IMR-90 (cell line): Measurements from ENCODE around the gene ATPAF1.

Source experiments
- BHLHE40 ChIP-seq: fragments of 150-350 bp; IDR thresholded peaks from 2 replicates; pipeline ENCODE4 v1.6.1; 2016; ENCODE audit warnings: mild to moderate bottlenecking, low read depth, low read length
- CHD1 ChIP-seq: IDR thresholded peaks from 2 replicates; pipeline ENCODE4 v1.6.1; 2012; ENCODE audit warnings: low read depth, low read length, improper control_type of control experiment
- CTCF ChIP-seq: conservative IDR thresholded peaks from 2 replicates; pipeline ENCODE4 v1.5.1; 2012; ENCODE audit warnings: mild to moderate bottlenecking, low read depth, low read length, improper control_type of control experiment
- ELK1 ChIP-seq: fragments of 150-350 bp; IDR thresholded peaks from 2 replicates; pipeline ENCODE4 v1.6.1; 2016; ENCODE audit warnings: low read depth, mild to moderate bottlenecking, low read length, moderate library complexity, borderline replicate concordance
- FOS ChIP-seq: fragments of 150-350 bp; IDR thresholded peaks from 2 replicates; pipeline ENCODE4 v1.6.1; 2016; ENCODE audit warnings: low read depth, low read length
- MAZ ChIP-seq: IDR thresholded peaks from 2 replicates; pipeline ENCODE4 v1.6.1; 2012; ENCODE audit warnings: low read depth, mild to moderate bottlenecking, low read length, improper control_type of control experiment, moderate library complexity, borderline replicate concordance
- MXI1 ChIP-seq: IDR thresholded peaks from 2 replicates; pipeline ENCODE4 v1.6.1; 2012; ENCODE audit warnings: low read depth, mild to moderate bottlenecking, low read length, moderate library complexity, borderline replicate concordance
- POLR2A ChIP-seq: IDR thresholded peaks from 2 replicates; pipeline ENCODE4 v1.6.1; 2012; ENCODE audit warnings: mild to moderate bottlenecking, low read depth, low read length
- RAD21 ChIP-seq: IDR thresholded peaks from 2 replicates; pipeline ENCODE4 v1.6.1; 2012; ENCODE audit warnings: low read length, improper control_type of control experiment
- RCOR1 ChIP-seq: IDR thresholded peaks from 2 replicates; pipeline ENCODE4 v1.6.1; 2012; ENCODE audit warnings: mild to moderate bottlenecking, low read length, improper control_type of control experiment; ENCODE audit not compliant: insufficient replicate concordance
- RFX5 ChIP-seq: IDR thresholded peaks from 2 replicates; pipeline ENCODE4 v1.8.0; 2012; ENCODE audit warnings: low read depth, mild to moderate bottlenecking, low read length, moderate library complexity
- USF2 ChIP-seq: fragments of 150-350 bp; IDR thresholded peaks from 2 replicates; pipeline ENCODE4 v1.6.1; 2017; ENCODE audit warnings: mild to moderate bottlenecking, antibody characterized with exemption, low read length, low read depth

- TF ChIP-seq CTCF (no peak), POLR2A (no peak), MAZ (no peak), MXI1 (no peak), CHD1 (no peak), FOS (no peak), BHLHE40 (no peak), USF2 (no peak), ELK1 (no peak), RAD21 (no peak), RCOR1 (no peak), RFX5 (no peak)
These were observed 73.0 kb downstream of the ATPAF1 start for GRCh38 chr1:46595127-46595526.
